GM12864 (cell line): ENCODE measurements around the gene LAMA2.

Source experiments
- DNase-seq: peaks from one replicate; pipeline ENCODE4 v3.0.0-alpha.2; 2011; ENCODE audit warnings: low read depth
- H3K4me3 ChIP-seq: 2 replicates; pipeline ENCODE4 v1.5.1; 2011; ENCODE audit warnings: mild to moderate bottlenecking, low read depth, low read length, control low read depth
- TF ChIP-seq, protein P1 (sequence below): IDR thresholded peaks from 2 replicates; pipeline ENCODE4 v1.5.1; 2011; ENCODE audit warnings: low read depth, mild to moderate bottlenecking, moderate library complexity, low read length, control low read depth, inconsistent platforms; ENCODE audit errors: missing control alignments

LAMA2 gene

DNA sequence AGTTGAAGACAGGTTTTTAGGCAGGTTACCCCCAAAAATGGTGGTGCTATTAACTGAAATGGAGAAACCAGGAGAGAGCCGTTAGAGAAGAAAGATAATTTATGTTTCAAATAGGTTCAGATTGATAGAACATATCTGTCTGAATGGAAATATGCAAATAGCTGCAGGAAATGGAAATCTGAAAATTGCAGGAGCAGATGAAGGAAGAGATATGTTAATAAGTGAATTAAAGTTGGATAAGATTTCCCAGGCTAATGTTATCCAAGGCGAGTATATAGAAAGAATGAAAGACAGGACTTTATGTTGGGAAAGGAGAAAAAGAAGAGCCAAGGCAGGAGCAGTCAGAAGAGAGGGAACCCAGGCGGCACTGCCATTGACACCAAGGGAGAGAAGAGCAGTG lies 461.4 kb downstream of the LAMA2 start:
- TF ChIP-seq, protein P1, sequence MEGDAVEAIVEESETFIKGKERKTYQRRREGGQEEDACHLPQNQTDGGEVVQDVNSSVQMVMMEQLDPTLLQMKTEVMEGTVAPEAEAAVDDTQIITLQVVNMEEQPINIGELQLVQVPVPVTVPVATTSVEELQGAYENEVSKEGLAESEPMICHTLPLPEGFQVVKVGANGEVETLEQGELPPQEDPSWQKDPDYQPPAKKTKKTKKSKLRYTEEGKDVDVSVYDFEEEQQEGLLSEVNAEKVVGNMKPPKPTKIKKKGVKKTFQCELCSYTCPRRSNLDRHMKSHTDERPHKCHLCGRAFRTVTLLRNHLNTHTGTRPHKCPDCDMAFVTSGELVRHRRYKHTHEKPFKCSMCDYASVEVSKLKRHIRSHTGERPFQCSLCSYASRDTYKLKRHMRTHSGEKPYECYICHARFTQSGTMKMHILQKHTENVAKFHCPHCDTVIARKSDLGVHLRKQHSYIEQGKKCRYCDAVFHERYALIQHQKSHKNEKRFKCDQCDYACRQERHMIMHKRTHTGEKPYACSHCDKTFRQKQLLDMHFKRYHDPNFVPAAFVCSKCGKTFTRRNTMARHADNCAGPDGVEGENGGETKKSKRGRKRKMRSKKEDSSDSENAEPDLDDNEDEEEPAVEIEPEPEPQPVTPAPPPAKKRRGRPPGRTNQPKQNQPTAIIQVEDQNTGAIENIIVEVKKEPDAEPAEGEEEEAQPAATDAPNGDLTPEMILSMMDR = no peak
- no peak for DNase-seq
- no peak overlapping the region for H3K4me3 ChIP-seq

DNA sequence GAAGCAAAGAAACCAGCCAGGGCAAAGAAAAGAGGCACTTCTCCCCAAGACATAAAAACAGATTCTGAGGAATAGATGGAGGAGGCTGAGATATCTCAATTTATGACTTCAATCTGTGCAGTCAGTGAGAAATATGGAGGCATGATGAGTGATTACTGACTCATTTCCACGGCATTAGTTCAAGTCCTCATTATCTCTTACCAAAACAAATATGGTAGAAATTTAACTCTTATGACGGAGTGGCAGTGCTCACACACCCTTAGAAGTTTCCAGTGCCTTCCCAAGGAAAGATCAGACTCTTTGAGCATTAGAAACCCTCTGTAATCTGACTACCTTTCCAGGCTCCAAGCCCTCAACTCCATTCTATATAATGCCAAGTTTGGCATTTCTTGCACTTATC lies 463.0 kb downstream of the LAMA2 start:
- TF ChIP-seq, protein P1 = no peak
- no peak overlapping the region for H3K4me3 ChIP-seq
- DNase-seq = no peak

DNA sequence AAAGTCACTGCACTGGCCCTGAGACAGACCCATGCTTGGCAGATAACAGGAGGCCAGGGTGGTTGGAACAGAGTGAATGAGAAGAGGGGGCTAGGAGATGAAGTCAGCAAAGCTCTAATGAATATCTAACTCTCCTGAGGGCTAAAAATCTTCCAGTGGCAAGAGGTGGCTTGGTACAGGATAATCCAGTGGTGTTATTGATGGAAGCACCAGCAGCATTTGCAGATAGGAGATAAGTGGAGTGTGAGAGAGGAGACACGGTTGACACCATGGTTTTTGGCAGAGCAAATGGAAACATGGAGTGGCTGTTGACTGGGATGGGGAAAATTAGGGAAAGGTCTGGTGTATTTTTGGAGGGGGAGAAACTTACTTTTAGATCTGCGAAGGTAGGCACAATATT lies 464.0 kb downstream of the LAMA2 start:
- no peak for DNase-seq
- TF ChIP-seq, protein P1 = no peak
- H3K4me3 ChIP-seq = no peak overlapping the region

DNA sequence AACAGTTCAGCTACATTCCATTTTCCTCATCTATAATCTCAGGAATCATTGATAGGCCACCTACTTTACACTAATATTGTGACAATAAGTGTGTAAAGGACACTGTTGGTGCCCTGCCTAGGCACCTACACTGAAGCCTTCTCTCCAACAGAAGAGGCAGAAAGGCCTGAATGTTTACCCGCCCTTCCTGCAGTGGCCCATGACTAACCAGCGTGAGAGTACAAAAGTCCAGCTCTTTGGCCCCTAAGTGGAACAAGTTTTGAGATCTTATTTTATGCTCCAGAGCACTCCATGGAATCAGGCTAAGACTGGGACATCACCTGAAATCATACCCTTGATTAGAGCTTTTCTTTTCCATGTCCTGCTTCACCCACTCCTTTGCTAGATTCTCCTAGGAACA lies 467.3 kb downstream of the LAMA2 start:
- no peak overlapping the region for H3K4me3 ChIP-seq
- DNase-seq = no peak
- TF ChIP-seq, protein P1 = no peak

DNA sequence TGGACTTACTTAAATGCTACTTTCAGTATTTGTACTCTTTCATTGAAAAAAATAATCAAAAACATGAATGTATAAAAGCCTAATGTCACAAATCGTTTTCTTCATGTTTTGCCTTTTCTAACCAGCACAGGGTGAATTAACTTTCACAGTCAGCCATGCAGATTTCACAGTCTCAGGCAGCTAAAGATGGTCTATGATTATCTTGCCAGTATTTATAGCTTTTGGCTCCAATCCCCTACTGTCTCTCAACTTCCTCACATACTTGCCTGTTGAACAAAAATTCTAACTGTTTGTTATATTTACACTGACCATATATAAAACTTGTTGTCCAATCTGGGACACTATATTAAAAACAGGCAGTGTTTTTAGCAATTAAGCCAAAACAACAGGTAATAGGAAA lies 468.9 kb downstream of the LAMA2 start:
- no peak overlapping the region for H3K4me3 ChIP-seq
- TF ChIP-seq, protein P1 = no peak
- DNase-seq = no peak

DNA sequence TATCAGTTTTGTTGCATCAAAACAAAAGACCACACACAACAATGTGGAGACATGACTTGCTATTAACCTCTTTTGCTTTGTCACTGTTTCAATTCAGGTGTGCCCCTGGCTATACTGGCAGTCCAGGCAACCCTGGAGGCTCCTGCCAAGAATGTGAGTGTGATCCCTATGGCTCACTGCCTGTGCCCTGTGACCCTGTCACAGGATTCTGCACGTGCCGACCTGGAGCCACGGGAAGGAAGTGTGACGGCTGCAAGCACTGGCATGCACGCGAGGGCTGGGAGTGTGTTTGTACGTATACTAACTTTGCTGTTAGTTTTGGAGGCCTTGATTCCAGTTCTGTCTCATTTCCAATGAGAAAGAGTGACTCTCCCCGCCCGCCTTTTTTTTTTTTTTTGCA lies 470.1 kb downstream of the LAMA2 start:
- TF ChIP-seq, protein P1 = no peak
- DNase-seq = no peak

DNA sequence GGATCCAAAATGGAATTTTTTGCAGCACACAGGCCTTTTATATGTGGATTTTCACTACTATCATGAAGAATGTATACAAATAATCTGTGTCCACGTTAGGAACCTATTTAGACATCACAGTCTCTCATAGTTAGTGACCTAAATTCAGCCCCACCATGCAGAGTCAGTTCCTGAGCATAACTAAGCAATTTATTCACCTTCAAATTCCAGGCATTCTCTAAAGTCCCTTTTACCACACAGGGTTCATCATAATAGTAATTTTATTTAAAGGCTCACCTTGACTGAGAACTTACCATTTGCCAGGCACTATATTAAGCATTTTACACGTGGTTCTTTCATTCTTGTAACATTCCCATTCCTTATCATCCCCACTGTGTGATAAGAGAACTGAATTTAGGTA lies 473.2 kb downstream of the LAMA2 start:
- TF ChIP-seq, protein P1 = no peak
- DNase-seq = no peak
- H3K4me3 ChIP-seq = no peak overlapping the region

More for the DNA sequence above, 470.1 kb downstream of the LAMA2 start:
- H3K4me3 ChIP-seq = no peak overlapping the region
